ENCODE measurements around the gene FBXL7. TPM values are rescaled to one million over a fixed set of nuclear protein-coding genes. Genes with fewer than 3 reads are reported as not detected.

The FBXL7 gene
- total RNA-seq, result 12.8 TPM

- DNase-seq, result peak; percentile 94
These were observed at the start of gene FBXL7 for GRCh38 chr5:15499528-15500324. TSS of gene FBXL7 (plus strand) at chr5:15500180.

DNA sequence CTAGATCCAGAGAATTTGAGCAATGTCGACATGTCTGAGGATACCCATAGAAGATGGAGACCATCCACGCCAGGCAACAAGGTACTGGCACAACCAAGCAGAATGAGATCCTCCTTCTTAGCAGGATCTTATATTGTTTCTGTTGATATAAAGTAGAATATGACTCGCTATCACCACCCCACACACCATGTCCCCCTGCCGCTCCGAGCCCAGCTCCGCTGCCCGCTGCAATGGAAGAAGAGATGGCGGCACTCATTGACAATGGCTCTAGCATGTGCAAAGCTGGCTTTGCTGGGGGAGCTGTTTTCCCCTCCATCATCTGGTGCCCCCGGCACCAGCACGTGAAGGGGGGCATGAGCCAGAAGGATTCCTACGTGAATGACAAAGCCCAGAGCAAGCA, 49.5 kb upstream of the FBXL7 start:
- DNase-seq, result no peak

- DNase-seq, result no peak
These were observed 49.0 kb upstream of the FBXL7 start for GRCh38 chr5:15450949-15451348.

DNA sequence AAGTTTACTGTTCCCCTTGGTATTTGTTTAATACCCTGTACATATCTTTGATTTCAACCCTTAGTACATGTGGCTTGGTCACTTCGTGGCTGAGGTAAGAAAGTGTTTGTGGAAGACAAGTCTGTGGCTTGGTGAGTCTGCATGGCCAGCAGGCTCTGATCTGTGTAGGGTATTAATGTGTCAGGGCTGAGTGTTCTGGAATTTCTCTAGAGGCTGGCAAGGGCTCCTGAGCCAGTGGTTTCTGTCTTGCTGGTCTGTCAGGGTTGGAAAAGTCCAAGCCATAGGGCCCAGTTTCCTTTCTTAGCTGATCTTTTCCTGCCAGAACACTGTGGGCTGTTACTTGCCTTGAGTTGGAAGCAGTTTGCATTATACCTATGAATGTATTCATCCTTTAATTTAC, 48.0 kb upstream of the FBXL7 start:
- no peak for DNase-seq

DNA sequence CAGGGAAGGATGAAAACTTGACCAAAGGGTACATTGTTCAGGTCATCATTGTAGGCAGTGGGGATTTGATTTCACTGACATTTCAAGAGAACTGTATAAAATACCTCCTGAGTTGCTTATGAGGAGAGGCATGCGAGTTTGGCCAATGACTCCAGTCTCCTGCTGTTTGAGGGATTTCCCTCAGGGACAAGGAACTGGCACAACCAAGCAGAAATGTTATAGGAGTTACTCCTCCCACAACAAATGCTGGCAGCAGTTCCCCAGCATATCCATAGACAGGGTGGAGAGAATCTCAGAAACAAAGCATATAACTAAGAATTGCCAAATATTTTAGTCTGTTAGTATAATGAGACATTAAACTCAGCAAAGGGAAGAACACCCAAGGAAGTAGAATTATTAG, 47.2 kb upstream of the FBXL7 start:
- peak; percentile 23 for DNase-seq

- no peak for DNase-seq
These were observed 40.8 kb upstream of the FBXL7 start for GRCh38 chr5:15459200-15459599.

GRCh38 chr5:15463231-15463980, 36.6 kb upstream of the FBXL7 start:
- peak; percentile 50 for DNase-seq

GRCh38 chr5:15472116-15472515, 27.9 kb upstream of the FBXL7 start:
- no peak for DNase-seq

DNA sequence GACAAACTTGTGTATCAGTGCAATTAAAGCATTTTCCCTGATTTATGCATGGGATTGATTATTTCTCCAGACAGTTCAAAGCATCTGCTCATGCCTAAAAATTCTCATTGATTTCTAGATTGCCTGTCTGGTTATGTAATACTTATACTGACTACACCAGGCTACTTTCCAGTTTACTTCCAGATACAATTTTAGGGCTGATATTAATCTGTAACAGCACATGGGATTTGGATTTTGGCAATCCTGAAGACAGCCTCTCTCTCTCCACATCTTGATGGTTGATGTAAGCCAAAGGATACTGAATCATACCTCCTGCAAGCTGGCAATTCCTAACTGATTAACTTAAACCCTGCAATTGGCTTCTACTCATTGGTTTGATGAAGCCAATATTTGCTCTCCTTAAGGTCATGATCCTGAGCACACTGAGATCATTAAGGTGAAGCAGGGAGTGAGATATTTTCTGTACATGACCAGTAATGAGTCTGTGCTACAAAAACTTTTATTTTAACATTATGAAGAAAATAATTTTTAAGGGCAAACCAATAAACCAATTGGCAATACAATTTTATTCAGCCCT, 25.7 kb upstream of the FBXL7 start:
- DNase-seq, result no peak

GRCh38 chr5:15475367-15475766, 24.6 kb upstream of the FBXL7 start:
- DNase-seq, result no peak

GRCh38 chr5:15476977-15477376, 23.0 kb upstream of the FBXL7 start:
- DNase-seq, result no peak

- DNase-seq, result no peak
These were observed 19.5 kb upstream of the FBXL7 start for GRCh38 chr5:15480436-15480835.

DNA sequence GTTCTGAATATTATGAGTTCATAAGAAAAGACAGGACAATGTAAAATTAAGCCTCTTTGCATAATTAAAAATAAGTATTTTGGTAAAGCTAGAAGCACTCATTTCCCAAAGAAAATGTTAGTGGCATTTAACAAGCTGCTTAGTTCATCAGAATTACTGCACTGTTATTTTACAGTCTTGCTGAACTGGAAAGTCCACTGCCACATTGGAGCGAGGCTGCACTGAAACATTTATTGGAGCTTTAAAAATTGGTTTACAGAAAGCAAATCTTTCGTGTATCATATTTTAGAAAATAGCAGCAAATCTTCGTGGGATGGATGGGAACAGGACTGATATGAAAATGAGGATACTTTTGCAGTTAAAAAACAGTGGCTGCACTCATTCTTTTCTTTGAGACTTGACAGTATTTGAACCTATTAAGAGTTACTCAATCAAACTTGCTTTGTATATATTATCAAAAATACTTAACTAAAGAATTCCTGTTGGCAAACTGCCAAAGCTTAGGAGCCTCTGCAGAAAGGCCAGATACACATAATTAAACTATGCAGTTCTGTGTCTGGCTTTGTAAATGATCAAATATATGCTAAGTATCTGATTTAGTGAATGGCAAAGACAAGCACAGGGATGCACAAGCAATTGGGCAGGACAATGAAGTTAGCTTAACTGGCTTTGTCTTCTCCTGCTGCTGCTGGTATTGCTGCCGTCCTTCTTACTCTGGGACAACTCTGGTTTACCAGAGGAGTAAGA, 16.5 kb upstream of the FBXL7 start:
- no peak for DNase-seq

GRCh38 chr5:15487228-15487627, 12.8 kb upstream of the FBXL7 start:
- DNase-seq, result no peak

GRCh38 chr5:15489571-15490235, 10.3 kb upstream of the FBXL7 start:
- DNase-seq, result no peak

GRCh38 chr5:15492545-15492944, 7.4 kb upstream of the FBXL7 start:
- DNase-seq, result no peak

- no peak for DNase-seq
These were observed 6.5 kb upstream of the FBXL7 start for GRCh38 chr5:15493501-15493900.

DNA sequence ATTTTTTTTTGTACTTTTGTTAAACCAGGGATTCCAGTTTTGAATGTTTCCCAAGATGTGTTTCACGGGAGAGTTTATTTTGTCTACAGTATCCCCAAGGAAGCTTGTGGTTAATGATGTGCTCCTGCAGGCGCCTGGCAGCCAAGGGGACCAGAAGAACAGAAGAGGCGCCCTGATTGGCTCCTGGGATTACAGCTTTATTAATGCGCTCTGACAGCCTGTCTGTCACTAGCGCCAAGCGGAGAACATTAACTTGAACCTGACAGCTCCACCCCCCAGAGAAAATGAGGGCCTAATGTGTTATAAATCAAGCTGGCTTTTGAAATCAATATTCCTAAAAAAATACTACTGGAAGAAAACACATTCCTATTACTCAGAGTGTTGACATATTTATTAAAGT, 5.0 kb upstream of the FBXL7 start:
- DNase-seq, result no peak

- no peak for DNase-seq
These were observed 3.1 kb upstream of the FBXL7 start for GRCh38 chr5:15496886-15497285.

DNA sequence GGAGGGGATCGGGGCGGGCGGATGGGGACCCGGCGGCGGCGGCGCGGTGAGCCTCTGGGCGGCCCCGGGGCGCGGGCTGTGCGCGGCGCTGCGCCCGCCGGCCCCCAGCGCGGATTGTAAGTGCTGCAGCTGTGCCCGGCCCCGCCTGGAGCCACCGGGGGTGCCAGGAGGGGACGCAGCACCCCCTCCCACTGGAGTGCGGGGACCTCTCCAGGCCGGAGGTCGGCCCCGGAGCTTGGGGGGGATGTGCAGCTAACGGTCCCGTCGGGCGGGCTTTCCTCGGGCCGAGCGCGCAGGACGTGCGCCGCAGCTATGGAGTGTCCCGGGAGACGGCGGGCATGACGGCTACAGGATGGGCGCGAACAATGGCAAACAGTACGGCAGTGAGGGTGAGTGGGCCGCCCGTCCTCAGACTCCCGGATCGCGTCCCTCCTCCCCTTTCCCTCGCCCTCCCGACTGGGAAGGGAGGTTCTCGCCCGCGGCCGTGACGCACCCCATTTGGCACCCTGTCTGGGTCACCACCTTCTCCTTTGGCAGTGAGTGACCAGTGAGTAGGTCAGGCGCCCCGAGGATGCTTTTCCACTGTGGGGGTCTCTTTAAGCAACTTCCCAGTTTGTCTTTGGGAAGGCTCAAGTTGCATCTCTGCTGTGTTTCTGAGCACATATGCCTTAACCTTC, 483 bp downstream of the FBXL7 start:
- peak; percentile 62 for DNase-seq

GRCh38 chr5:15501091-15501791, 1.3 kb downstream of the FBXL7 start:
- peak; percentile 85 for DNase-seq

Measured in tongue (tissue), 2 donors.